Ishikawa (cell line): ENCODE data around the gene CASP2.

Source experiments
- CEBPB ChIP-seq: IDR thresholded peaks from 2 replicates; pipeline ENCODE4 v1.6.1; 2012
- CREB1 ChIP-seq: IDR thresholded peaks from 2 replicates; pipeline ENCODE4 v1.6.1; 2012; ENCODE audit warnings: low read depth
- EGR1 ChIP-seq: IDR thresholded peaks from 2 replicates; pipeline ENCODE4 v1.6.1; 2012
- EP300 ChIP-seq: IDR thresholded peaks from 2 replicates; pipeline ENCODE4 v1.6.1; 2012; ENCODE audit warnings: borderline replicate concordance
- FOXM1 ChIP-seq: IDR thresholded peaks from 2 replicates; pipeline ENCODE4 v1.6.1; 2012; ENCODE audit warnings: low read depth, borderline replicate concordance
- MAX ChIP-seq: IDR thresholded peaks from 2 replicates; pipeline ENCODE4 v1.6.1; 2012
- NFIC ChIP-seq: IDR thresholded peaks from 2 replicates; pipeline ENCODE4 v1.6.1; 2012
- RAD21 ChIP-seq: IDR thresholded peaks from 2 replicates; pipeline ENCODE4 v1.6.1; 2012; ENCODE audit warnings: low read depth
- REST ChIP-seq: IDR thresholded peaks from 2 replicates; pipeline ENCODE4 v1.6.1; 2012; ENCODE audit warnings: low read depth, mild to moderate bottlenecking
- TAF1 ChIP-seq: IDR thresholded peaks from 2 replicates; pipeline ENCODE4 v1.6.1; 2012; ENCODE audit warnings: low read depth, mild to moderate bottlenecking
- TCF12 ChIP-seq: IDR thresholded peaks from 2 replicates; pipeline ENCODE4 v1.6.1; 2012; ENCODE audit warnings: low read depth
- TEAD4 ChIP-seq: IDR thresholded peaks from 2 replicates; pipeline ENCODE4 v1.6.1; 2012
- USF1 ChIP-seq: IDR thresholded peaks from 2 replicates; pipeline ENCODE4 v1.6.1; 2012
- YY1 ChIP-seq: IDR thresholded peaks from 2 replicates; pipeline ENCODE4 v1.6.1; 2012; ENCODE audit warnings: low read depth
- ZBTB7A ChIP-seq: IDR thresholded peaks from 2 replicates; pipeline ENCODE4 v1.6.1; 2012; ENCODE audit warnings: low read depth

CASP2 gene

GRCh38 chr7:143245123-143245522, 43.0 kb upstream of the CASP2 start:
- no peak for TF ChIP-seq FOXM1
- no peak for TF ChIP-seq TAF1
- TF ChIP-seq CREB1 = no peak
- no peak for TF ChIP-seq CEBPB
- no peak for TF ChIP-seq TCF12
- no peak for TF ChIP-seq YY1
- TF ChIP-seq NFIC = no peak
- TF ChIP-seq ZBTB7A = no peak
- no peak for TF ChIP-seq USF1
- TF ChIP-seq MAX = no peak
- TF ChIP-seq EGR1 = no peak
- TF ChIP-seq EP300 = no peak
- TF ChIP-seq REST = no peak
- TF ChIP-seq RAD21 = no peak
- TF ChIP-seq TEAD4 = no peak

GRCh38 chr7:143247372-143247771, 40.8 kb upstream of the CASP2 start:
- TF ChIP-seq YY1 = no peak
- TF ChIP-seq FOXM1 = no peak
- no peak for TF ChIP-seq ZBTB7A
- TF ChIP-seq EGR1 = no peak
- TF ChIP-seq CEBPB = no peak
- no peak for TF ChIP-seq RAD21
- TF ChIP-seq CREB1 = no peak
- TF ChIP-seq USF1 = no peak
- TF ChIP-seq MAX = no peak
- TF ChIP-seq REST = no peak
- TF ChIP-seq TAF1 = no peak

- TF ChIP-seq EP300 = no peak
- TF ChIP-seq ZBTB7A = no peak
- no peak for TF ChIP-seq CREB1
- no peak for TF ChIP-seq NFIC
- TF ChIP-seq YY1 = no peak
- no peak for TF ChIP-seq MAX
- TF ChIP-seq EGR1 = no peak
- no peak for TF ChIP-seq RAD21
- TF ChIP-seq USF1 = no peak
- TF ChIP-seq REST = no peak
- no peak for TF ChIP-seq FOXM1
- no peak for TF ChIP-seq TCF12
- no peak for TF ChIP-seq TAF1
- TF ChIP-seq CEBPB = no peak
- no peak for TF ChIP-seq TEAD4
Observed at GRCh38 chr7:143248761-143249354, 39.3 kb upstream of the CASP2 start.

GRCh38 chr7:143250199-143250598, 38.0 kb upstream of the CASP2 start:
- TF ChIP-seq CEBPB = no peak
- TF ChIP-seq REST = no peak
- TF ChIP-seq TCF12 = no peak
- no peak for TF ChIP-seq RAD21
- no peak for TF ChIP-seq YY1
- no peak for TF ChIP-seq TAF1
- TF ChIP-seq NFIC = no peak
- no peak for TF ChIP-seq FOXM1
- no peak for TF ChIP-seq USF1
- no peak for TF ChIP-seq ZBTB7A
- TF ChIP-seq CREB1 = no peak
- no peak for TF ChIP-seq EGR1
- TF ChIP-seq MAX = no peak
- TF ChIP-seq EP300 = no peak
- no peak for TF ChIP-seq TEAD4
